NCI-H2171 (cell line): ENCODE results near the gene EMB.
"Not testable (repeated sequence)": the region's sequence is repeated elsewhere in the genome, so short reads cannot be mapped to it uniquely, and the experiment has no call there.

ENCODE experiments used
- DNase-seq: peaks from one replicate; lab custom pipeline; 2025; lab: John Stamatoyannopoulos, UW

EMB gene

DNA sequence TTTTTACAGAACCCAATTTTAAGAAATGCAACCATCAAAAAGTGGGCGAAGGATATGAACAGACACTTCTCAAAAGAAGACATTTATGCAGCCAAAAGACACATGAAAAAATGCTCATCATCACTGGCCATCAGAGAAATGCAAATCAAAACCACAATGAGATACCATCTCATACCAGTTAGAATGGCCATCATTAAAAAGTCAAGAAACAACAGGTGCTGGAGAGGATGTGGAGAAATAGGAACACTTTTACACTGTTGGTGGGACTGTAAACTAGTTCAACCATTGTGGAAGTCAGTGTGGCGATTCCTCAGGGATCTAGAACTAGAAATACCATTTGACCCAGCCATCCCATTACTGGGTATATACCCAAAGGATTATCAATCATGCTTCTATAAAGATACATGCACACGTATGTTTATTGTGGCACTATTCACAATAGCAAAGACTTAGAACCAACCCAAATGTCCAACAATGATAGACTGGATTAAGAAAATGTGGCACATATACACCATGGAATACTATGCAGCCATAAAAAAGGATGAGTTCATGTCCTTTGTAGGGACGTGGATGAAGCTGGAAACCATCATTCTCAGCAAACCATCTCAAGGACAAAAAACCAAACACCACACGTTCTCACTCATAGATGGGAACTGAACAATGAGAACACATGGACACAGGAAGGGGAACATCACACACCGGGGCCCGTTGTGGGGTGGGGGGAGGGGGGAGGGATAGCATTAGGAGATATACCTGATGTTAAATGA, 19.7 kb downstream of the EMB start:
- DNase-seq, result not testable (repeated sequence)

GRCh38 chr5:50420343-50420935, 20.6 kb downstream of the EMB start:
- DNase-seq, result no peak

GRCh38 chr5:50419656-50420055, 21.4 kb downstream of the EMB start:
- DNase-seq, result not testable (repeated sequence)

- DNase-seq, result not testable (repeated sequence)
Measured at GRCh38 chr5:50416637-50417036, 24.5 kb downstream of the EMB start.

DNA sequence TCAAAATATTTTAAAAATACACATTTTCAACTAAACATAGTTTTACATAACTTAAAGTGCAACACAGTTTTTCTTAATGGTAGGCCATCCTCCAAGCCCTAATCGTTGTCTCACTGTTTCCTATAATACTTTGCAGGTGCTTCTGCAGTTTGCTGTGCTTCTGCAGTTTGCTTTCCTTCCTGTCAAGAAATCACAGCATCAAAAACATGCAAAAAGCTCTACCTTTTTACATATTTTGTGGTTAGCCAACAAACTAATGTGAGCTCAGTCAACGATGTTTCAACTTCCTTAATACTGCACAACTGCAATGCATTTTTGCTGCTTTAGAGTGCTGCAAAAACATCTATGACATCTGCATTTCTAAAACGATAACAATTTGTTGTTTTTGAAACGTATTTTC, 25.2 kb downstream of the EMB start:
- DNase-seq, result no peak

DNA sequence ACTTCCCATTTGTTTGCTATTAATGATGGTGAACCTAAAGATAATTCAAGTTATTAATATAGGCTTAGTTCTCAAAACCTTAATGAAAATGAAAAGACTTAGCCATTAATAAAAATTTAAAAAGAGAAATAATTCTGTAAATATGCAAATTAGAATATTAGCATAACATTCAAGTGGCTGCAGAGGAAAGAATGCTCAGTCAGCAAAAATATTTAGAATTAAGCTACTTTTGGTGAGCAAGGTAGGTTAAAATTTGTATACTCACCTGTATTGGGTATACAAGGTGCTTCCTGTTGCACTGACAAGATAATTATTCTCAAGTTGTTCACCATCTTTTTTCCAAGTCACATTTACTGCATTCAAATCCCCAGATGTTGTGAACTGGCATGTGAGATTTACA, 30.2 kb downstream of the EMB start:
- not testable (repeated sequence) for DNase-seq

DNA sequence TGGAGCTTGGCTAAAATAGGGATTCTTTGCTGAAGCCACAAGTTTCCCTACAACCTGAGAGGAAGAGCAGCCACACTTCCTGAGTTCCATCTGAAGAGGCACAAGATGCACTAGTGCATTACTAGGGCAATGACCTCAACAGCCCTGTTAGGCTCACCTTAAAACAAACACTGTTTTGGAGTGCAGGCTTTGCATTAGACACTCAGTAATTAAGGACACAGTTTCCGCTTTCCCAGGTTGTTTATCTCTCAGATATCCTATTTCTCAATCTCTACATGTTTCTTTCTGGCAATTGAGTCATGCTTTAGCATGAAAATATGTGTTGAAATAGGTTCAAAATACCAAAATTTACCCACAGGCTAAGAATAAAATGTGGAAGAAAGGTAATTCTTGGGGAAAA, 34.2 kb downstream of the EMB start:
- no peak for DNase-seq

DNA sequence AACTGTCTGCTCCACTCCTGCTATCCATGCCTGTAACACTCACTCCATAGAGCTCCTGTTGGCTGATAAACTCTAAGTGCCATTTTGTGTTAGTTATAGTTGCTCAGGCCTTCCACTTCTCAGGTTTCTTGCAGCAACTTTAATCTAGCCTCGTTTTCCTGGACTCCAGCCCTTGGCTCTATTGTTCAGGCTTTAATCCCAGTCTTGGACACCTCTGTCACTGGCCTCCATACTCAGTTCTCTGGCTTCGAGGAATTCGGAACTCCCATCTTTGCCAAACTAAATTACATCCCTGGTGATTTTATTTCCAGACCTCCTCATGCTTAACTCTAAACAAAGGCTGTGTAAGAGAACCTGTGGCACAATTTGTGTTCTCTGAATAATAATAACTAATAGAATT, 39.8 kb downstream of the EMB start:
- no peak for DNase-seq

- not testable (repeated sequence) for DNase-seq
Measured at GRCh38 chr5:50393925-50394609, 47.0 kb downstream of the EMB start.

DNA sequence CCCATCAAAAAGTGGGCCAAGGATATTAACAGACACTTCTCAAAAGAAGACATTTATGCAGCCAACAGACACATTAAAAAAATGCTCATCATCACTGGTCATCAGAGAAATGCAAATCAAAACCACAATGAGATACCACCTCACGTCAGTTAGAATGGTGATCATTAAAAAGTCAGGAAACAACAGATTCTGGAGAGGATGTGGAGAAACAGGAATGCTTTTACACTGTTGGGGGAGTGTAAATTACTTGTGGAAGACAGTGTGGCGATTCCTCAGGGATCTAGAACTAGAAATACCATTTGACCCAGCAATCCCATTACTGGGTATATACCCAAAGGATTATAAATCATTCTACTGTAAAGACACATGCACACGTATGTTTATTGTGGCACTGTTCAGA, 48.8 kb downstream of the EMB start:
- DNase-seq, result not testable (repeated sequence)

GRCh38 chr5:50384381-50384780, 56.7 kb downstream of the EMB start:
- DNase-seq, result not testable (repeated sequence)

- not testable (repeated sequence) for DNase-seq
Measured at GRCh38 chr5:50376696-50377095, 64.4 kb downstream of the EMB start.

GRCh38 chr5:50369287-50370033, 71.6 kb downstream of the EMB start:
- DNase-seq, result not testable (repeated sequence)

DNA sequence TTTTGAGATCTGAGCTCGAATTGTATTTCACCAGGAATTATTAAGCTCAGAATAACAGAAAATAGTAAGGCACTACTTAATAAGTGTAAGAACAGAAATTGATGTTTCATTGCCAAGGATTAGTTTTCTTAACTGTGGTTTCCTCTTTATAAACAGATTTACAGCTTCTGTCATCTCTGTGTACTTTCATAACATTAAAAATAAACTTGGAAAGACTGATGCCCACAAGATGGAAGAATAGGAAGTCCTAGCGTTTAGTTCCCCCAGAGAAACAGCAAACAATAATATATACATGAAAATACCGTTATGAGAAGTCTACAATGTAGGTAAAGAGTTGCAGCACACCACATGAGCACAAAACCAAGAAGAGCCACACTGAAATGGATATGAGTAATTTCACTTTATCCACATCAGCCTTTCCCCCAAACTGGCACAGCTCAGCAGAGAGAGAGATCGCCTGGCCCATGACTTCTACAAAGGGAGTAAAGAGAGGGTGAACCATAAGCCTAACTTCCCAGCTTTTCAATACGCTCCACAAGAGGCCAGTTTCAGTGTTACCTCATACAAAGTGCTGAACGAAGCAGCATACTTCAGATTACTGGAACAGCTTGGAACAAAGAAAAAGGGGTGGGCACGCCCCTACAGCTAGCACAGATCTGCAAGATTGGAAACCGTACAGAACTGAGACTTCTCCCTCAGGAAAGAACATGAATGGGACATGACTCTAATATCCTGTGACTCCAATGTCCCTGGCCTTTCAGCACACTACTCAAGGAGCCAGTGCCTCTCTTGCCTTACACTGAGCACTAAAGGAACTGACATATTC, 75.4 kb downstream of the EMB start:
- no peak for DNase-seq

GRCh38 chr5:50364535-50365309, 76.4 kb downstream of the EMB start:
- not testable (repeated sequence) for DNase-seq

DNA sequence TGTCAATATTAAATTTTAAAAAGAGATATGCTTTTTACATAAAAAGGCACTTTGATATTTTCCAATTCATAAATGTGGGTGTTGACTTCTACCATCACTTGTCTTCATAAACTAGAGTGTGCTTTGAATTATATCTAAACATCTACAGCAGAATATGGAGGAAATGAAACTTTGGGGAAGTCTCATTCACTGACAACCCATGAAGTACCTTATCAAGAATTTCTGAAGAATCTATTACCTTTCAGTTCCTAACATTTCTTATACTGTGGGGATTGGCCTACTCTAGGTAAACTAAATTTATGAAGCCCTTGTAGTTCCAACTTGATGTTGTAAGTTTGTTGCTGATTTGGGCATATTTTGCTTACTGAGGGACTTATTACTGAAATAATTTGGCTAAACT, 81.9 kb downstream of the EMB start:
- DNase-seq, result no peak

- no peak for DNase-seq
Measured at GRCh38 chr5:50352382-50352781, 88.7 kb downstream of the EMB start.
